ENCODE measurements around the gene ZC3H10. TPM values are rescaled to one million over a fixed set of nuclear protein-coding genes. Genes with fewer than 3 reads are reported as not detected.

Gene ZC3H10
- total and polyA plus RNA-seq, 2 of the 13 experiments (the other 11 are each of a cell fraction or from before 2014, with no cell fraction given) = 0.70 to 2.3 TPM

DNA sequence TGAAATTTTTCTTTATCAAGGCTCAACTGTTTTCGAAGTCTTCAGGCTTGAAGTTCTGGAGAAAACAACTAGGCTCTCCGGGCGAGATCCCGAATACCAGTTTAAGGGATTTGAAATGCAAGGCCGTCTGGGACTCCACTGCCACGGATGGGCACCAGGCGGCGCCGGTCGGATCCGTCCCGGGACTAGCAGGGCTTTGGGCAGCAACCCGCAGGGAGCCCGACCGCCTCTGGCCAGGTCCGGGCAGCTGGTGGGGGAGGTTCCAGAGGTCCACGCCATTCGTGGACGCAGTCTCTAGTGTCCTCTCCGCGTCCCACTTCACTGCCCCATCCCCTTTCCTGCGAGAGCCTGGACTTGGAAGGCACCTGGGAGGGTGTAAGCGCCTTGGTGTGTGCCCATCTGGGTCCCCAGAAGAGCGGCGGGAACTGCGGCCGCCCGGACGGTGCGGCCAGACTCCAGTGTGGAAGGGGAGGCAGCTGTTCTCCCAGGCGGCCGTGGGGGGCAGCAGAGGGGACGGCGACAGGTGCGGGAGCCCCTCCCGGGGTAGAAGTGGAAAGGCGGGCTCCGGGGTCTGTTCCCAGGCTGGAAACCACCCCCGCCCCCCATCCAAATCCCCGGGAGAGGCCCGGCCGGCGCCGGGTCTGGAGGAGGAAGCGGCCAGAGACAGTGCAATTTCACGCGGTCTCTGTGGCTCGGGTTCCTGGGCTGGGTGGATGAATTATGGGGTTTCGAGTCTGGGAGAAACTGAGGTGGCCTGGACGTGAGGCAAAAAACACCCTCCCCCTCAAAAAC is 38.9 kb upstream of the ZC3H10 start (continued):
- TF ChIP-seq NONO (IDR thresholded peaks at IDR 0.05) (no peak), NONO (CRISPR knock-in tag; conservative IDR thresholded peaks at IDR 0.05) (peak; percentile 49; the same call in 1 of the 2 replicates), KMT2A (CRISPR knock-in tag; IDR thresholded peaks at IDR 0.05) (peak; percentile 36; the same call in 1 of the 2 replicates), ZNF350 (CRISPR knock-in tag; IDR thresholded peaks at IDR 0.05; ENCODE audit: borderline replicate concordance, low read depth) (peak; percentile 82), IRX3 (CRISPR knock-in tag; IDR thresholded peaks at IDR 0.05; ENCODE audit: borderline replicate concordance, low read depth) (no peak), ESRRA (CRISPR knock-in tag; IDR thresholded peaks at IDR 0.05; ENCODE audit: low read depth) (no peak; the same call in 1 of the 2 replicates), RNF2 (conservative IDR thresholded peaks at IDR 0.05; ENCODE audit: low read depth) (no peak), SP1 (IDR thresholded peaks at IDR 0.05) (no peak), SP1 (CRISPR knock-in tag; IDR thresholded peaks at IDR 0.05) (peak; percentile 27; the same call in 1 of the 2 replicates), YEATS2 (CRISPR knock-in tag; IDR thresholded peaks at IDR 0.05; ENCODE audit: borderline replicate concordance) (peak; percentile 44; the same call in 1 of the 2 replicates), BCL6 (CRISPR knock-in tag; IDR thresholded peaks at IDR 0.05) (peak; percentile 40; the same call in 1 of the 2 replicates), SAP130 (CRISPR knock-in tag; IDR thresholded peaks at IDR 0.05; ENCODE audit: low read depth) (peak; percentile 72), HOXD1 (CRISPR knock-in tag; IDR thresholded peaks at IDR 0.05) (0 out of 2 replicates have a peak, but pooled peaks have one; percentile 51)
- TF ChIP-seq, protein P1, sequence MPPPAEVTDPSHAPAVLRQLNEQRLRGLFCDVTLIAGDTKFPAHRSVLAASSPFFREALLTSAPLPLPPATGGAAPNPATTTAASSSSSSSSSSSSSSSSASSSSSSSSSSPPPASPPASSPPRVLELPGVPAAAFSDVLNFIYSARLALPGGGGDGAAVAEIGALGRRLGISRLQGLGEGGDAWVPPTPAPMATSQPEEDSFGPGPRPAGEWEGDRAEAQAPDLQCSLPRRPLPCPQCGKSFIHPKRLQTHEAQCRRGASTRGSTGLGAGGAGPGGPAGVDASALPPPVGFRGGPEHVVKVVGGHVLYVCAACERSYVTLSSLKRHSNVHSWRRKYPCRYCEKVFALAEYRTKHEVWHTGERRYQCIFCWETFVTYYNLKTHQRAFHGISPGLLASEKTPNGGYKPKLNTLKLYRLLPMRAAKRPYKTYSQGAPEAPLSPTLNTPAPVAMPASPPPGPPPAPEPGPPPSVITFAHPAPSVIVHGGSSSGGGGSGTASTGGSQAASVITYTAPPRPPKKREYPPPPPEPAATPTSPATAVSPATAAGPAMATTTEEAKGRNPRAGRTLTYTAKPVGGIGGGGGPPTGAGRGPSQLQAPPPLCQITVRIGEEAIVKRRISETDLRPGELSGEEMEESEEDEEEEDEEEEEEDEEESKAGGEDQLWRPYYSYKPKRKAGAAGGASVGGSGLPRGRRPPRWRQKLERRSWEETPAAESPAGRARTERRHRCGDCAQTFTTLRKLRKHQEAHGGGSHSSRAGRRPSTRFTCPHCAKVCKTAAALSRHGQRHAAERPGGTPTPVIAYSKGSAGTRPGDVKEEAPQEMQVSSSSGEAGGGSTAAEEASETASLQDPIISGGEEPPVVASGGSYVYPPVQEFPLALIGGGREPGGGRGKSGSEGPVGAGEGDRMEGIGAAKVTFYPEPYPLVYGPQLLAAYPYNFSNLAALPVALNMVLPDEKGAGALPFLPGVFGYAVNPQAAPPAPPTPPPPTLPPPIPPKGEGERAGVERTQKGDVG (CRISPR knock-in tag; IDR thresholded peaks at IDR 0.05; ENCODE audit: borderline replicate concordance) = peak; percentile 70; the same call in 1 of the 2 replicates
- TF ChIP-seq, protein P2, sequence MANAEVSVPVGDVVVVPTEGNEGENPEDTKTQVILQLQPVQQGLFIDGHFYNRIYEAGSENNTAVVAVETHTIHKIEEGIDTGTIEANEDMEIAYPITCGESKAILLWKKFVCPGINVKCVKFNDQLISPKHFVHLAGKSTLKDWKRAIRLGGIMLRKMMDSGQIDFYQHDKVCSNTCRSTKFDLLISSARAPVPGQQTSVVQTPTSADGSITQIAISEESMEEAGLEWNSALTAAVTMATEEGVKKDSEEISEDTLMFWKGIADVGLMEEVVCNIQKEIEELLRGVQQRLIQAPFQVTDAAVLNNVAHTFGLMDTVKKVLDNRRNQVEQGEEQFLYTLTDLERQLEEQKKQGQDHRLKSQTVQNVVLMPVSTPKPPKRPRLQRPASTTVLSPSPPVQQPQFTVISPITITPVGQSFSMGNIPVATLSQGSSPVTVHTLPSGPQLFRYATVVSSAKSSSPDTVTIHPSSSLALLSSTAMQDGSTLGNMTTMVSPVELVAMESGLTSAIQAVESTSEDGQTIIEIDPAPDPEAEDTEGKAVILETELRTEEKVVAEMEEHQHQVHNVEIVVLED (CRISPR knock-in tag; IDR thresholded peaks at IDR 0.05; ENCODE audit: borderline replicate concordance) = 0 out of 2 replicates have a peak, but pooled peaks have one; percentile 18
- TF ChIP-seq, protein P3, sequence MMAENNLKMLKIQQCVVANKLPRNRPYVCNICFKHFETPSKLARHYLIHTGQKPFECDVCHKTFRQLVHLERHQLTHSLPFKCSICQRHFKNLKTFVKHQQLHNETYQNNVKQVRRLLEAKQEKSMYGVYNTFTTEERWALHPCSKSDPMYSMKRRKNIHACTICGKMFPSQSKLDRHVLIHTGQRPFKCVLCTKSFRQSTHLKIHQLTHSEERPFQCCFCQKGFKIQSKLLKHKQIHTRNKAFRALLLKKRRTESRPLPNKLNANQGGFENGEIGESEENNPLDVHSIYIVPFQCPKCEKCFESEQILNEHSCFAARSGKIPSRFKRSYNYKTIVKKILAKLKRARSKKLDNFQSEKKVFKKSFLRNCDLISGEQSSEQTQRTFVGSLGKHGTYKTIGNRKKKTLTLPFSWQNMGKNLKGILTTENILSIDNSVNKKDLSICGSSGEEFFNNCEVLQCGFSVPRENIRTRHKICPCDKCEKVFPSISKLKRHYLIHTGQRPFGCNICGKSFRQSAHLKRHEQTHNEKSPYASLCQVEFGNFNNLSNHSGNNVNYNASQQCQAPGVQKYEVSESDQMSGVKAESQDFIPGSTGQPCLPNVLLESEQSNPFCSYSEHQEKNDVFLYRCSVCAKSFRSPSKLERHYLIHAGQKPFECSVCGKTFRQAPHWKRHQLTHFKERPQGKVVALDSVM (CRISPR knock-in tag; IDR thresholded peaks at IDR 0.05) = peak; percentile 71
- TF ChIP-seq, protein P4, sequence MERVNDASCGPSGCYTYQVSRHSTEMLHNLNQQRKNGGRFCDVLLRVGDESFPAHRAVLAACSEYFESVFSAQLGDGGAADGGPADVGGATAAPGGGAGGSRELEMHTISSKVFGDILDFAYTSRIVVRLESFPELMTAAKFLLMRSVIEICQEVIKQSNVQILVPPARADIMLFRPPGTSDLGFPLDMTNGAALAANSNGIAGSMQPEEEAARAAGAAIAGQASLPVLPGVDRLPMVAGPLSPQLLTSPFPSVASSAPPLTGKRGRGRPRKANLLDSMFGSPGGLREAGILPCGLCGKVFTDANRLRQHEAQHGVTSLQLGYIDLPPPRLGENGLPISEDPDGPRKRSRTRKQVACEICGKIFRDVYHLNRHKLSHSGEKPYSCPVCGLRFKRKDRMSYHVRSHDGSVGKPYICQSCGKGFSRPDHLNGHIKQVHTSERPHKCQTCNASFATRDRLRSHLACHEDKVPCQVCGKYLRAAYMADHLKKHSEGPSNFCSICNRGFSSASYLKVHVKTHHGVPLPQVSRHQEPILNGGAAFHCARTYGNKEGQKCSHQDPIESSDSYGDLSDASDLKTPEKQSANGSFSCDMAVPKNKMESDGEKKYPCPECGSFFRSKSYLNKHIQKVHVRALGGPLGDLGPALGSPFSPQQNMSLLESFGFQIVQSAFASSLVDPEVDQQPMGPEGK (CRISPR knock-in tag; IDR thresholded peaks at IDR 0.05) = peak; percentile 90
- TF ChIP-seq, protein P5, sequence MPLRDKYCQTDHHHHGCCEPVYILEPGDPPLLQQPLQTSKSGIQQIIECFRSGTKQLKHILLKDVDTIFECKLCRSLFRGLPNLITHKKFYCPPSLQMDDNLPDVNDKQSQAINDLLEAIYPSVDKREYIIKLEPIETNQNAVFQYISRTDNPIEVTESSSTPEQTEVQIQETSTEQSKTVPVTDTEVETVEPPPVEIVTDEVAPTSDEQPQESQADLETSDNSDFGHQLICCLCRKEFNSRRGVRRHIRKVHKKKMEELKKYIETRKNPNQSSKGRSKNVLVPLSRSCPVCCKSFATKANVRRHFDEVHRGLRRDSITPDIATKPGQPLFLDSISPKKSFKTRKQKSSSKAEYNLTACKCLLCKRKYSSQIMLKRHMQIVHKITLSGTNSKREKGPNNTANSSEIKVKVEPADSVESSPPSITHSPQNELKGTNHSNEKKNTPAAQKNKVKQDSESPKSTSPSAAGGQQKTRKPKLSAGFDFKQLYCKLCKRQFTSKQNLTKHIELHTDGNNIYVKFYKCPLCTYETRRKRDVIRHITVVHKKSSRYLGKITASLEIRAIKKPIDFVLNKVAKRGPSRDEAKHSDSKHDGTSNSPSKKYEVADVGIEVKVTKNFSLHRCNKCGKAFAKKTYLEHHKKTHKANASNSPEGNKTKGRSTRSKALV (CRISPR knock-in tag; IDR thresholded peaks at IDR 0.05) = peak; percentile 49; the same call in 1 of the 2 replicates

Measured in HepG2 (cell line).